Thyroid gland (tissue), 4 donors: ENCODE results near the gene DNAJB2.
"Not testable (repeated sequence)": the region's sequence is repeated elsewhere in the genome, so short reads cannot be mapped to it uniquely, and the experiment has no call there.

ENCODE experiments used
- POLR2A ChIP-seq, 2 donors: fragments of 450-650 bp; IDR thresholded peaks; one replicate each; pipeline ENCODE4 v1.6.1; 2017; ENCODE audit warnings: antibody characterized with exemption in 2 of 2, mild to moderate bottlenecking in 2 of 2, moderate library complexity in 1 of 2
- TF ChIP-seq, protein P1 (sequence below), 6 experiments: fragments of 200-600 bp in 3 of 6; fragments of 450-650 bp in 3 of 6; sonication (generic) in 3 of 6; IDR thresholded peaks; one replicate each; pipeline ENCODE4 v1.5.1; 2016 to 2019; ENCODE audit warnings: antibody characterized with exemption in 6 of 6, mild to moderate bottlenecking in 2 of 6, inconsistent platforms in 1 of 6, moderate library complexity in 1 of 6

DNA sequence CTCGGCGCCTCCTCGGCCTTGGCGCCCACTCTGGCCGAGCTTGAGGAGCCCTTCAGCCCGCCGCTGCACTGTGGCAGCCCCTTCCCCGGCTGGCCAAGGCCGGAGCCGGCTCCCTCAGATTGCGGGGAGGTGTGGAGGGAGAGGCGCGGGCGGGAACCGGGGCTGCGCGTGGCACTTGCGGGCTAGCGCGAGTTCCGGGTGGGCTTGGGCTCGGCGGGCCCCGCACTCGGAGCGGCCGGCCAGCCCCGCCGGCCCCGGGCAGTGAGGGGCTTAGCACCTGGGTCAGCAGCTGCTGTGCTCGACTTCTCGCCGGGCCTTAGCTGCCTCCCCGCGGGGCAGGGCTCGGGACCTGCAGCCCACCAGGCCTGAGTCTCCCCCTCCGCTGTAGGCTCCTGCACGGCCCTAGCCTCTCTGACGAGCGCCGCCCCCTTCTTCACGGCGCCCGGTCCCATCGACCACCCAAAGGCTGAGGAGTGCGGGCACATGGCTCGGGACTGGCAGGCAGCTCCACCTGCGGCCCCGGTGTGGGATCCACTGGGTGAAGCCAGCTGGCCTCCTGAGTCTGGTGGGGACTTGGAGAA, 33.6 kb downstream of the DNAJB2 start:
- TF ChIP-seq, protein P1, sequence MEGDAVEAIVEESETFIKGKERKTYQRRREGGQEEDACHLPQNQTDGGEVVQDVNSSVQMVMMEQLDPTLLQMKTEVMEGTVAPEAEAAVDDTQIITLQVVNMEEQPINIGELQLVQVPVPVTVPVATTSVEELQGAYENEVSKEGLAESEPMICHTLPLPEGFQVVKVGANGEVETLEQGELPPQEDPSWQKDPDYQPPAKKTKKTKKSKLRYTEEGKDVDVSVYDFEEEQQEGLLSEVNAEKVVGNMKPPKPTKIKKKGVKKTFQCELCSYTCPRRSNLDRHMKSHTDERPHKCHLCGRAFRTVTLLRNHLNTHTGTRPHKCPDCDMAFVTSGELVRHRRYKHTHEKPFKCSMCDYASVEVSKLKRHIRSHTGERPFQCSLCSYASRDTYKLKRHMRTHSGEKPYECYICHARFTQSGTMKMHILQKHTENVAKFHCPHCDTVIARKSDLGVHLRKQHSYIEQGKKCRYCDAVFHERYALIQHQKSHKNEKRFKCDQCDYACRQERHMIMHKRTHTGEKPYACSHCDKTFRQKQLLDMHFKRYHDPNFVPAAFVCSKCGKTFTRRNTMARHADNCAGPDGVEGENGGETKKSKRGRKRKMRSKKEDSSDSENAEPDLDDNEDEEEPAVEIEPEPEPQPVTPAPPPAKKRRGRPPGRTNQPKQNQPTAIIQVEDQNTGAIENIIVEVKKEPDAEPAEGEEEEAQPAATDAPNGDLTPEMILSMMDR (IDR thresholded peaks at IDR 0.05): not testable (repeated sequence)
- not testable (repeated sequence) for TF ChIP-seq POLR2A (IDR thresholded peaks at IDR 0.05)
